Measurements from ENCODE around the gene NFKB1.

NFKB1 gene

GRCh38 chr4:102500352-102500695 is 835 bp upstream of the NFKB1 start:
- DNase-seq (ENCODE audit: low read depth in 2 of 2): no peak

DNA sequence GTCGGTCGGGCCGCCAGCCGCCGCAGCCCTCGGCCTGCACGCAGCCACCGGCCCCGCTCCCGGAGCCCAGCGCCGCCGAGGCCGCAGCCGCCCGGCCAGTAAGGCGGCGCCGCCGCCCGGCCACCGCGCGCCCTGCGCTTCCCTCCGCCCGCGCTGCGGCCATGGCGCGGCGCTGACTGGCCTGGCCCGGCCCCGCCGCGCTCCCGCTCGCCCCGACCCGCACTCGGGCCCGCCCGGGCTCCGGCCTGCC is 213 bp downstream of the NFKB1 start:
- no peak for DNase-seq (ENCODE audit: low read depth in 2 of 2)

DNA sequence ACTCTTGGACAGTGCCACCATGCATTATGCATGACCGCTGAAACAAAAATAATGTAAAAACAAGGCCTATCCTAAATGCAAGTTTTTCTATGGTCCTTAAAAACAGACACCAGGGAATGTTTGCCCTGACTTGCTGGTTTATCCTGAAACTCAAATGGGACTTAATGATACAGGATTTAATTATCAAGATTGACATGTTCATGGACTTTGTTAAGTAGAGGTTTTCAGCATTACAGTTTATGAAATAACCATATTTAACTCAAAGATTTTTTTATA is 1.3 kb downstream of the NFKB1 start:
- no peak for DNase-seq (ENCODE audit: low read depth in 2 of 2)

GRCh38 chr4:102503301-102503746 is 2.2 kb downstream of the NFKB1 start:
- no peak for DNase-seq (ENCODE audit: low read depth in 2 of 2)

DNA sequence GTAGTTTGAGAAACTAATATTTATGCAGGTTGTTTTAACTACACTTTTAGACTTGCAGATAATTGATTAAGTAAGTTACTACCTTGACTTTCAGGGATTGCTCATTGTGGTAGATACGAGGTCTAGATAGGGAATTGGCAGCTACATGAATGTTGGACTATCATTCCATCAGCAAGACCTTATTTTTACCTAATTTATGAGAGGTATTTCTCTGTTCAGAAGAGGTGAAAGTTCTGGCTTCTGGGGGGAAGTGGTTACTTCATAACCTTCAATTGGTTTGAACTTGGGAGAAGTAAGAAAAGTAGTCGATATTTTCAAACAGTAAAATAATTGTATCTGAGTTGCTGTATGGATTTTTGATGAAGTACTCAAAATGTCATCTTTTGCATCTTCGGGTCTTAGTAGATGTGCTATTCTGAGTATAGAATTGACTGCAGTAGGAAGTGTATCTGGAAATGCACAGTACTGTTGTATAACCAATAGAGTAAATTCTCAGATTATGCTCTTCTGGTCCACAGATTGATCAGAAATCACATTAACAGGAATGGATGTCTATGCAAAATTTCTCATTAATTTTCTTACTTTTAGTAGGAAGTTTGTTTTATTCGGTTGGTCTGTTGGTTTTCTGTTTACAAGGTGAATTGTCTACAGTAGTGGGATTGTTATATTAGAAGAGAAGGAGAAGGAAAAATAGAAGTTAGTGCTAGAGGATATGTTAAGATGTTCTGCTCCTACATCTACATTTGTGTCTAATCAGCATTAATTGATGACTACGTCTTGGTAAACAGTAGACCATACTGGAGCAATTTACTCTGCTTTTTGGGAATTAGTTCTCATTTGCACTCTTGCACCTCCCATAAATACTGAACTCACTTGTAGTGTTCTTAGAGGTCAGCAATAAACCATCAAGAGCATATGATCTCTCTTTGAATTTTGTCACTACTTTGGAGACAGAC is 3.0 kb downstream of the NFKB1 start:
- no peak for DNase-seq (ENCODE audit: low read depth in 2 of 2)

- DNase-seq (ENCODE audit: low read depth in 2 of 2): no peak
Measured at GRCh38 chr4:102504941-102505340, 3.8 kb downstream of the NFKB1 start.

DNA sequence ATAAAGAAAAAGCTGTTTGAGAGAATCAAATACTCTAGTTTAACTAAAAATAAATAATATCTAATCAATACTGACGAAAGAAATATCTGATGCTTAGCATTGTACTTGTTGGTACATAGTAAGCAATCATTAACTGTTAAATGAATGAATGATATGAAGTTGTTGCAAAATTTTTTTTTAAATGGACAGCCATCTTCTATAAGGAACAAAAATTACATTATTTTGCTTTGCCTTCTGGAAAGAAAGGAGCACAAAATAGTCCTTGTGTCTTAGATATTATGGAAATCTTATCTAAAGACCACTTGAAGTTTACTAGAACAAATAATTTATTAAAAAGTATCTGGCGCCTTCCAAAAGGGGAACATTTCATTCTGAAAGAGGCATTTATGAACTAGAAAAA is 4.5 kb downstream of the NFKB1 start:
- DNase-seq (ENCODE audit: low read depth in 2 of 2): no peak

GRCh38 chr4:102506523-102506922 is 5.4 kb downstream of the NFKB1 start:
- no peak for DNase-seq (ENCODE audit: low read depth in 2 of 2)

GRCh38 chr4:102511830-102512605 is 10.9 kb downstream of the NFKB1 start:
- DNase-seq (ENCODE audit: low read depth in 2 of 2): no peak

GRCh38 chr4:102514298-102514964 is 13.3 kb downstream of the NFKB1 start:
- DNase-seq (ENCODE audit: low read depth in 2 of 2): no peak

GRCh38 chr4:102517753-102518152 is 16.6 kb downstream of the NFKB1 start:
- DNase-seq (ENCODE audit: low read depth in 2 of 2): no peak

GRCh38 chr4:102518703-102519131 is 17.6 kb downstream of the NFKB1 start:
- DNase-seq (ENCODE audit: low read depth in 2 of 2): no peak

- DNase-seq (ENCODE audit: low read depth in 2 of 2): no peak
Measured at GRCh38 chr4:102519925-102520324, 18.8 kb downstream of the NFKB1 start.

DNA sequence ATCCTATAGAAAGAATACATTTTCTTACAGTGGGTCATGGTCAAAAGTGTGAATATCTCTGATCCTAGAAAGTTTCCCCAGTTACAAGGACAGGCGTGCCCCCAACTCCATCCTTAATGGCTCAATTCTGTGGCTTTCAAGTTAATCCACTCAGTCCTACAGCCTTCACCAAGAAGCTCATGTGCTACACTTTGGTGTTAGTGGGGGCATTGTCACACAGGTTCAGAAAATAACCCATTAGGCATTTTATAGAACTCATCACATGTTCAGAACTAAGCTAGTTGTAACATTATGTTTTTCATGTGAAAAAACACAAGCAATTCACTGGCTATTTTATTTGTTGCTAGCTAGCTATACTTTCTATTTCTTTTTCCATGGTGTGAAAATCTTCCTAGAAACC is 20.4 kb downstream of the NFKB1 start:
- no peak for DNase-seq (ENCODE audit: low read depth in 2 of 2)

DNA sequence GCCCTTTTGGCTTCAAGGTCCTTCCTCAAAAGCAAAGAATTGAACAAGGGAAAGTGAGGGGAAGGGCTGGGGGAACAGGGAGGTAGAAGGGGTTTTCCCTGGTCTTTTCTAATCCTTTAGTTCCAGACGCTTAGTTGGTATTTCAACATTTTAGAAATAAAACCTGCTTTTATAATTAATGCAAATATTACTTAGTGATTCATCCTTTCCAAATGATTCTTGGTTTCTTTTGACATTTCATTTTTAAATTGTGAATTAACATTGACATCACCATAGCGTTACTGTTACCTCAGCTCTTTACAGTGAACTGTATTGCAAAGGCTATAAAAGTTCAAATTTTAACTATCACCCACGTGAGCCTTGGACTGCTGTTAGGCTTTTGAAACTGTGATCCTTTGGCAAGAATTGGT is 20.9 kb downstream of the NFKB1 start:
- DNase-seq (ENCODE audit: low read depth in 2 of 2): no peak

DNA sequence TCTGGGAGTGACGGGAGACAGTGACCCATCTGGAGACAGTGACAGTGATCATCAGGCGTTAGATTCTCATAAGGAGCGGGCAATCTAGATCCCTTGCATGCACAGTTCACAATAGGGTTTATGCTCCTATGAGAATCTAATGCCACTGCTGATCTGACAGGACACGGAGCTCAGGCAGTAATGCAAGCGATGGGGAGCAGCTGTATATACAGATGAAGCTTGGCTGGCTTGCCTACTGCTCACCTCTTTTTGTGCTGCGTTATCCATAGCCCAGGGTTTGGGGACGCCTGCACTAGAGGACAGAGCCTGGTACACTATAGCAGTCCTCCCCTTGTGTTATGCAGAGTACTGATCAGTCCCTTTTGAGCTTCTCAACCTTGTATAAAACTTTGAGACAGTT is 23.5 kb downstream of the NFKB1 start:
- DNase-seq (ENCODE audit: low read depth in 2 of 2): no peak

DNA sequence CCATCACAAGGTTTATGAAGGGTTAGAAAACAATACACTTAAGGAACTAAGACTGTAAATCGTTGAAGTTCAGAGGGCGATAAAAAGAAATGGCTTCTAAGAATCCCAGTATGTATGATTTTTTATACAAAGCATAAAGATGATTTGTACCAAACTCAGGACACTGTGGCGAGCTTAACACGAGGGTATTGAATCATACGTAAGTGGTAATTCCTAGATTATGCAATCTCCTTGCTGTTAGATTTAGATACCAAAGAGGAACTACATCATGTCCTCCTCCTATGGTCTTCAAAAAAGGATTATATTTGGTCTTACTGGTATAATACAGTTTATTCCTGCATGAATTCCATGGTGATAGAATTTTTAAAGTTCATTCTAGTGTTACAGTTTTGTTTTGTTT is 23.9 kb downstream of the NFKB1 start:
- no peak for DNase-seq (ENCODE audit: low read depth in 2 of 2)

DNA sequence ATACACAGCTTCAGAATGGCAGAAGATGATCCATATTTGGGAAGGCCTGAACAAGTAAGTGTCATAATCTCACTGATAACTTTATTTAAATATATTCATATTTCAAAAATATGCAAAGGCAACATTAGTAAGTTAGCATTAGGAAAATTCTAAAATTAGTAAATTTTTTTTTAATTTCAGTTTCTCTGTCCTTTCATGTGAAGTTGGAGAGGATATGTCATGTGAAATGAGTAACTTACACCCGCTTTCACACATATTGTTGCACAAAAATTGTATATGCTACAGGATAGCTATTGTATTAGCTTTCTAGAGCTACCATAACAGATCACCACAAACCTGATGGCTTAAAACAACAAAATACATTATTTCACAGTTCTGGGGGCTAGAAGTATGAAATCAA is 24.3 kb downstream of the NFKB1 start:
- DNase-seq (ENCODE audit: low read depth in 2 of 2): no peak

DNA sequence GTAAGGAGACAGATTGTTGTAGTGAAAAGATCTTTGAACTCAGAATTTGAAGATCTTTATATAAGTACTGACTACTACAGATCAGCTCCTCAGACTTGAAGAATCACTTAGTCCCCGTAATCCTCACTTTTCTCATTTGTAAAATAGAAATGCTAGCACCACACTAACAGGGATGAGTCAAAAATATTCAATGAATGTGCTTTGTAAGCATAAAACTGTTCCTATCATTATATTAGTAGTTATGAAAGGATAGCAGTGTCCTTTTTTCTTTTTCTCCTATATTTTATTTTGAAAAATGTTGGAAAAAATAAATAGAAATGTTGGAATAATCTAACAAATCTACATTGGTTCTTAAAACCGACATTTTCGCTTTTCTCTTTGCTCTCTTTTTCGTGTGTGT is 25.4 kb downstream of the NFKB1 start:
- no peak for DNase-seq (ENCODE audit: low read depth in 2 of 2)

DNA sequence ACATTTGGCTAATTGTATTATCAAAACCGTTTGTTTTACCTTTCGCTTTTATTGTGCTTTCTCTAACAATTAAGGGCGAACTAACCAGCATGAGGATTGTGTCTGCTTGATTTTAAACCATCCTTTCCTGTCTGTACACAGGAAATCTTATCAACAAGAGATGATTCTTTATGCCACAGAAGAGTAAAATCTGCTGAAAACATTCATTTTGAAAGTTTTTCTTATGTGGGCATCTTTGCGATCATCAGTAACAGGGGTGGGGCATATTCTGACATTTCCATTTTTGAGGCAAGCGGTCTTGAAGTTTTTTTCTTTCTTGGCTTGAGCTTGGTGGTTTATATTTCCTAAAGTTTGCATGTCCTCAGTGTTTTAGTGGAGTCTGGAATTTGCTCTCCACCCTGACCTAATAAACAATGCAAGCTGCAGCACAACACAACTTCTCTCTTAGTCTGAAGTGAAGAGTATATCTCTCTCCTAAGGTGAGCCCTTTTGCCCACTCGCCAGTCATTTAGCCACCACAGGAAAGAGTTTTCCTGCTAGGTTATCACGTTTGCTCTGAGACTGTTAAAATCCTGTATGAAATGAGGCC is 26.6 kb downstream of the NFKB1 start:
- no peak for DNase-seq (ENCODE audit: low read depth in 2 of 2)

DNA sequence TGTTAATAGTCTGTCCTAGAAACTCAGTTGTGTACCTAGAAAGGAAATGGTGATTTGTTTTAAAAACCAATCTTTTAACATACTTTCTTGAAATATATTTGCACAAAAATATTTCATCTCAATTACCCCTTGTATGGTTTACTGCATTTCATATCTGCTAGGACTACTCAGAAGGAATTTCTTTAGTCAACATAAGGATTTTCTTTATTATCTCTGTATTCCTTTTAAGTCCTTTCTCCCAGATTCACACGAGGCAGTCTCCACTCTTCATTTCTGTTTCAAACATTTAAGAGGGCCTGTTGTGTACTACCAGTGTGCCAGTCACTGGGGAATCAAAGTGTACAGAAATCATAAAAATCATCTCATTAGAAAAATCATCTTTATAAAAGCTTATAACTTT is 28.8 kb downstream of the NFKB1 start:
- no peak for DNase-seq (ENCODE audit: low read depth in 2 of 2)

- no peak for DNase-seq (ENCODE audit: low read depth in 2 of 2)
Measured at GRCh38 chr4:102530986-102531385, 29.8 kb downstream of the NFKB1 start.

DNA sequence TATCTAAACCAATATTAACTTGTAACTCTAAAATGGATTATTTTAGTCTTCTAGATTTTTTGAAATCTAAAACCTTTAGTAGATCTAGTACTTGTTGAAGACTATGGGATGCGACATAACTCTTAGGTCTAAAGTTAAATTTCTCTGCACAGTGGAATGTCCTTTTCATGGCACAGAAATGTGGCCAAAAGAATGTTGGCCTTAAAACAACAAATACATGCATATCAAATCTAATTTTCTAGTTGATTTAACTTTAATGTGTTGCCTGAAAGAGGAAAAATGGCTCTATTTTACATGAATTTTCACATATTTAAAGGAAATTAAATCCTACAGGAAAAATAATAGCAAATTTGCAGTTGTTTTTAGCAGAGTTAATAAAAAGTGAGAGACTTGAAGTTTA is 30.3 kb downstream of the NFKB1 start:
- no peak for DNase-seq (ENCODE audit: low read depth in 2 of 2)
